ENCODE measurements around the gene B4GALT2. TPM values are rescaled to one million over a fixed set of nuclear protein-coding genes. Genes with fewer than 3 reads are reported as not detected.

Gene B4GALT2
- total and polyA plus RNA-seq, 9 of the 15 experiments (the other 6 are each of a cell fraction or from before 2014, with no cell fraction given) = 1.3 to 86.8 (median 43.8) TPM

GRCh38 chr1:43957407-43958040 is 21.5 kb upstream of the B4GALT2 start (continued):
- TF ChIP-seq HNRNPL (IDR thresholded peaks at IDR 0.05; ENCODE audit: low read depth, low read length) = no peak
- no peak for TF ChIP-seq CBX5 (IDR thresholded peaks at IDR 0.05; ENCODE audit: borderline replicate concordance, low read depth)

- Histone ChIP-seq H4K20me1 (replicated peaks; ENCODE audit: control insufficient read depth, insufficient read depth, low read length) (peaks cover 9% of the 10 kb centered on the region; the same call in 1 of the 2 replicates), H2AFZ (ENCODE audit: low read depth, low read length) (no peak overlapping the region), H3K9ac (ENCODE audit: insufficient read depth in 1 of 2, low read depth in 2 of 2, low read length in 2 of 2) (peak overlapping the region in 1 of 2 experiments; percentile 11; a peak in 1 of 4 replicates), H3K4me3 (no peak overlapping the region), H3K27me3 (ENCODE audit: control insufficient read depth in 2 of 2, insufficient read depth in 2 of 2, low read length in 2 of 2) (no peaks in the 10 kb centered on the region), H3K9me3 (replicated peaks; ENCODE audit: control insufficient read depth, insufficient read depth, low read depth, low read length) (no peaks in the 10 kb centered on the region), H3K27ac (ENCODE audit: extremely low read depth, low read depth, low read length) (no peak overlapping the region), H3K4me1 (replicated peaks in 1 of 2; ENCODE audit: control insufficient read depth in 2 of 2, insufficient read depth in 2 of 2, low read length in 2 of 2) (peaks cover 15 to 16% of the 10 kb centered on the region in 2 experiments; a peak in 4 of 5 replicates), H3K4me2 (ENCODE audit: insufficient read depth, low read length) (no peak overlapping the region; the same call in 1 of the 2 replicates), H3K79me2 (ENCODE audit: control insufficient read depth, insufficient read depth, low read length) (no peaks in the 10 kb centered on the region), H3K9me1 (ENCODE audit: control insufficient read depth, insufficient read depth, low read length) (no peaks in the 10 kb centered on the region), H3K36me3 (ENCODE audit: control insufficient read depth, insufficient read depth, low read length) (peaks cover 68% of the 10 kb centered on the region)
- in situ Hi-C loops (cut with MboI) (no loop called here), intact Hi-C loops (cut with micrococcal nuclease) (no loop called here)
- CTCF ChIA-PET (ENCODE audit: low intra/inter-chr PET ratio) = no interaction called here
- POLR2A ChIA-PET = interaction anchor here (0.6 to 2.0 kb wide), 9 partner anchors 8 to 265 kb away, joined by 3 to 11 read pairs (median 3); partner anchors contain the start of genes ATP6V0B, DPH2 and IPO13
- no TSS peak for BruUV-seq (replicated peaks)
- FAIRE-seq (peak; percentile 60), DNase-seq (ENCODE audit: extremely low read depth in 1 of 4, low spot score in 3 of 4) (peak; percentile 65 to 77 (median 70)), ATAC-seq (peak; percentile 76)
- 48% methylated on average over 9 of the region's 9 CpGs for WGBS (ENCODE audit: insufficient coverage, low coverage, missing lambda C conversion rate)
- TF ChIP-seq ZNF551 (CRISPR knock-in tag; IDR thresholded peaks at IDR 0.05) (no peak), E2F3 (CRISPR knock-in tag; IDR thresholded peaks at IDR 0.05) (no peak), NEUROD1 (IDR thresholded peaks at IDR 0.05; ENCODE audit: borderline replicate concordance, low read depth, low read length, partially characterized antibody) (peak; percentile 21), E2F5 (CRISPR knock-in tag; IDR thresholded peaks at IDR 0.05) (no peak), ZNF507 (tag; conservative IDR thresholded peaks at IDR 0.05) (no peak), STAT5A (IDR thresholded peaks at IDR 0.05; ENCODE audit: borderline replicate concordance, low read length) (peak; percentile 18; the same call in 1 of the 2 replicates), UBTF (IDR thresholded peaks at IDR 0.05; ENCODE audit: borderline replicate concordance in 1 of 2, low read depth in 2 of 2, low read length in 2 of 2) (0 out of 4 replicates have a peak, but pooled peaks of 1 of the 2 experiments have one; percentile 78)
Observed at GRCh38 chr1:43958351-43959255, 20.4 kb upstream of the B4GALT2 start.

All from K562 (cell line).